ENCODE measurements around the gene PRDM16. TPM values are rescaled to one million over a fixed set of nuclear protein-coding genes. Genes with fewer than 3 reads are reported as not detected.
A peak's percentile ranks its signal among the peaks of the same experiment; 100 is the strongest.

PRDM16 gene
- total and polyA plus RNA-seq, 2 of the 13 experiments (the other 11 are each of a cell fraction or from before 2014, with no cell fraction given): 0.15 to 0.81 TPM

GRCh38 chr1:3341236-3341994 lies 272.4 kb downstream of the PRDM16 start (continued):
- 0 out of 2 replicates have a peak, but pooled peaks have one; percentile 21 for TF ChIP-seq ZFP91 (CRISPR knock-in tag; IDR thresholded peaks at IDR 0.05; ENCODE audit: borderline replicate concordance)
- no peak for TF ChIP-seq ZFX (CRISPR knock-in tag; IDR thresholded peaks at IDR 0.05; ENCODE audit: low read depth)
- no peak for TF ChIP-seq KIAA2018 (CRISPR knock-in tag; IDR thresholded peaks at IDR 0.05; ENCODE audit: borderline replicate concordance)
- TF ChIP-seq ATF1 (CRISPR knock-in tag; IDR thresholded peaks at IDR 0.05): no peak
- no peak for TF ChIP-seq SNAPC4 (CRISPR knock-in tag; IDR thresholded peaks at IDR 0.05)
- no peak for TF ChIP-seq NFATC3 (CRISPR knock-in tag; IDR thresholded peaks at IDR 0.05)
- TF ChIP-seq JDP2 (CRISPR knock-in tag; IDR thresholded peaks at IDR 0.05; ENCODE audit: borderline replicate concordance): no peak
- TF ChIP-seq POGK (CRISPR knock-in tag; conservative IDR thresholded peaks at IDR 0.05): peak; percentile 22; the same call in 1 of the 2 replicates
- 0 out of 2 replicates have a peak, but pooled peaks have one; percentile 3 for TF ChIP-seq GABPB1 (CRISPR knock-in tag; IDR thresholded peaks at IDR 0.05)
- no peak for TF ChIP-seq ZNF441 (CRISPR knock-in tag; IDR thresholded peaks at IDR 0.05; ENCODE audit: borderline replicate concordance)
- no peak for TF ChIP-seq ZNF788 (CRISPR knock-in tag; IDR thresholded peaks at IDR 0.05; ENCODE audit: borderline replicate concordance)
